Jurkat, Clone E6-1 (cell line): ENCODE measurements around the gene FAM83C.

Experiments used
- DNase-seq: peaks from one replicate; pipeline ENCODE4 v3.0.0-alpha.2; 2011; ENCODE audit warnings: low read depth, low spot score
- H3K4me3 ChIP-seq: 2 replicates; pipeline ENCODE4 v1.5.1; 2011; ENCODE audit warnings: mild to moderate bottlenecking, low read length, control low read depth, moderate library complexity

Gene FAM83C

DNA sequence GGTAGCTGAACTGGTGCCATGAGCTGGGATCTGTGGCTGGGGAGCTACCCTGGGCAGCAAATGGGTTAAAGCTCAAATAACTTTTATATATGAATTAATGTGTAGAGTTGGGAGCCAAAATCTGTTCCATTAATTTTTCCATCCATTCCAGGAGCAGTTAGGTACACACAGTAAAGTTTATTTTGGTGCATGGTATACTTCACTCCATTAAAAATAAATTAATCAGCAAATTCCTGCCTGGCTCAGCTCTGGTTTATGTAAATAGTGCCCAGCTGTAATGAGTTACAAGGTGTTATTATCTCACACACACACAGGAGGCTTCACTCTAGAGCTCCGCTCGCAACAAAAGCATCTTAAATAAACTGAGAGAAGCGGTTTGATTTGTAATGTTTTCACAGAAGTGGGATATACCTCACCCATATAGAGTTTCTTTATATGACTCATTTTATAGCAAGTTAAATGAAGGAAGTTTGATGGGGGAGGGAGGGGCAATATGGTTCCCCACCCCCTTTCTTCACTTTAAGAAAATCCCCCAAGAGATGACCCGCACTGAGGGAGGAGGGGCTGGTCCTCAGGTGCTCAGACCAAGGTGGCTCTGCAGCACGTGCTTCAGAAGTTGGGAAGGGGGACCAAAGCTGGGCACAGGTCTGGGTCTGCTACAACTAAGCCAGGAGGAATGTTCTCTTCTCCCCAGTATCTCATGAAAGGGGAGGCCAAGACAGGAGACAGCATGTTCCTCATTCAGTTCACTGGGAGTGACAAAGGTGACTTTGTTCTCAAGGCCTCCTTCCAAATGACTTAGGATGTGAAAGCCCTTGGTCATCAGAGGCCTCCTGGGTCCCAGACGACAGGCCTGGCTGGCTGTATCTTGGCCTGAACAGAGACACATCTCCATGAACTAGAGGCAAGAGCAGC, 10.5 kb upstream of the FAM83C start:
- no peak overlapping the region for H3K4me3 ChIP-seq
- no peak for DNase-seq

DNA sequence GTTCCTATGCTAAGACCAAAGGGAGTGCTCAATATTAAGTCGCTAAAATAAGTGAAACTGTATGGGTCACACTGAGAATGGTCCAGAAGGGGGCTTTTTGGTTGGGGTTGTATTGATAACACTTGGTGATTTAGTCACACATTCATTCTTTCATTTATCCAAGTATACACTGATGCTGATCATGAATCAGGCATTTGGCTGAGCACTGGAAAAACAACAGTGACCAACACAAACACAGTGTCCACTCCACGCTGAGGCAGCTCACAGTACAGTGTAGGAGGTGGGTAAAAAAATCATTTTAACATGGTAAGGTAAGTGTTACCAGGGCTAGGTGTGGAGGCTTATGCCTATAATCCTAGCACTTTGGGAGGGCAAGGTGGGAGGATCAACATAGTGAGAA, 9.2 kb upstream of the FAM83C start:
- no peak for DNase-seq
- H3K4me3 ChIP-seq = no peak overlapping the region

DNA sequence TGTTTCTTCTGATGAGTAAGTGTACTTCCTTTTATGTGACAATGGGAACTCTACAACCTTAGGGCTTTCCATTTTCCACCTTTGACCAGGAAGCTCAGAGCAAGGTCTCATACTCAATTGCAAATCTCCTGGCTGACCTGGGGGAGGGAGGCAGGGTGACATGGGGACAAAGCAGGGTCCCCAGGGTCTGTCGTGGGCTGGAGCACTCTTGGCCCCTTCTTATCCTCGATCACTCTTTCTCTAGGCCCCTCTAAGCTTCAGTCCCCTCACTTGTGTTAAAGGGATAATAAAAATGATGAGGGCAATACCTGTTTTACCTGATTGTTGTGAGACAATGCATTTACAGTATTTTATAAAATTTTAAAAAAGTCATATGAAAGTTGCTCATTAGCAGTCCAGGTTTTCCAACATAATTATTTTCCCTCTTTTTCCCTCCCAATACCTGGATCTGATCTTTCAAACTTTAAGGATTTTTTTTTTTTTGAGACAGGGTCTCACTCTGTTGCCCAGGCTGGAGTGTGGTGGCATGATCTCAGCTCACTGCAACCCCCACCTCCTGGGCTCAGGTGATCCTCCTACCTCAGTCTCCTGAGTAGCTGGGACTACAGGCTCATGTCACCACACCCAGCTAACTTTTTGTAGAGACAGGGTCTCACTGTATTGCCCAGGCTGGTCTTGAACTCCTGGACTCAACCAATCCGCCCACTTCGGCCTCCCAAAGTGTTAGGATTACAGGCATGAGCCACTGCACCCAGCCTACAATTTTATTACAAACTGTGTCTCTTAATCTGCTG, 8.4 kb upstream of the FAM83C start:
- DNase-seq = no peak

DNA sequence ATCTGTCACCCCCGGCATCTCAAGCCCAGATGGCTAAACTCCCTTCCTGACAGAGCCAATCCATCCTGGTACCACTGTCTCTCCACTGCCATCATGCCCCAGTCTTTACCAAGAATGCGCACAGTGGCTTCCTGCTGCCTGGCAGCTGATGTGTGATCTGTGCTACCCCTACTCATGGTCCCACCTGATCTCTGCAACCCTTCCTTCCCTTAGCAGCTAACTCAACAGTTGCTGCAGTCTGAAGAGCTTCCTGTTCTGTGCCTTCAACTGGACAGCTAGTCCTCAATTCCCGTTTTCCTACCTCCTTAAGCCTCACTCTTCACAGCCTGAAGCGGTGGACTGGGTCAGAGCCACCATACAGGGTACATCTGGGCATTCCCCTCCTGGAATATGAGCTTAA, 7.6 kb upstream of the FAM83C start:
- H3K4me3 ChIP-seq = no peak overlapping the region

More for the DNA sequence above, 8.4 kb upstream of the FAM83C start:
- no peak overlapping the region for H3K4me3 ChIP-seq

DNA sequence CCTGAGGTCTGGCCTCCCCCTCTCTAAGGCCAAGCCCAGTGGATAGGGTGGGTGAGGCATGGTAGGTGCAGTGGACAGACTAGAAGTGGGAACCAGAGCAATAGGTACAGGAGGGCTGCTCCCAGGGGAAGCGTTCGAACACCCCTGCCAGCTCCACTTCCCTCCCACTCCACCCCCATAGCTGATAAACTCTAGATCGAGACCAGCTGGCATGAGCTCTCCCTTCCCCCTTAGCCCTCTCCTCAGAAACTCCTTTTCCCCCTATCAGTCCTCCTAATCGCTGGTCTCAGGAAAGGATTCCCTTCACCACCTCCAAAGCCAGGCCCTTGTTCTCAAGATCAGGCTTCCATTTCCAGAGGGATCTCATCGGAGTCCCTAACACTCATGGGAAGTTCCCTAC, 6.0 kb upstream of the FAM83C start:
- no peak for DNase-seq
- H3K4me3 ChIP-seq = no peak overlapping the region

More for the DNA sequence above, 7.6 kb upstream of the FAM83C start:
- DNase-seq = no peak

DNA sequence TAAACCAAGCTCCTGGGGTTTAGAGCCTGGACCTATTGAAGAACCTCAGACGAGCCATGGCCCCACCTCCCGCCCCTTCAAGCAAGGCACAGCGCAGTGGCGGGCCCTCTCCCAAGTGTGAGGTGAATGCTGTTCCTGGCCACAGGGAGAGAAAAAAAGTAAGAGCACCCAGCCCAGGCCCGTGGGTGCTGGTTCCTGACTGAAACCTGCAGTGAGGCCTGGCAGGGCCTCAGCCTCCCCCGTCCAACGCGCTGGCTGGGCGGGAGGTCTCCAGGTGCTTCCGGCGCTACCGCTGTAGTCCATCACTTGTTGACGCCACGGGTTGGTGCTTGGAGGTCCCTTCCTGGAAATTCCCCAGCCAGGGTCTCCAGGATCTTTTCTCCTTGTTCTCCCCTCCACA, 5.5 kb upstream of the FAM83C start:
- H3K4me3 ChIP-seq = no peak overlapping the region
- DNase-seq = no peak

DNA sequence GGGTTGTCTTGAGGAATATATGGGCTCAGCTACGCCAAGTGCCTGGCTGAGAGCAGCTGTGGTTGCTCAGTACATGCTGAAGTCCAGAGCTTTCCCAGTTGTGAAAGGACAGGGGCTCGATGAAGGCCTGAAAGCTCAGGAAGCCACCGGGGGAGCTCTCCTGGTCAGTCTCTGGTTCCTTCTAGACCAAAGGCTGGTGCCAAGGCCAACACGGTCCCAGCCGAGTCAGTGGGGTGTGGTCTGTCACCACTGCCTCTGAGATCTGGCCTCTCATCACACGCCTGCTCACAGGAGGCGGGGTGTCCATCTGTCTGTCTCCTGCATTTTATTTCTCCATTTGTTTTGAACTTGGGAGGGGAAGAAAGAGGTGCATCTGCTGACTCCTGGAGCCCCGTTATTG, 4.9 kb upstream of the FAM83C start:
- DNase-seq = no peak
- H3K4me3 ChIP-seq = no peak overlapping the region

DNA sequence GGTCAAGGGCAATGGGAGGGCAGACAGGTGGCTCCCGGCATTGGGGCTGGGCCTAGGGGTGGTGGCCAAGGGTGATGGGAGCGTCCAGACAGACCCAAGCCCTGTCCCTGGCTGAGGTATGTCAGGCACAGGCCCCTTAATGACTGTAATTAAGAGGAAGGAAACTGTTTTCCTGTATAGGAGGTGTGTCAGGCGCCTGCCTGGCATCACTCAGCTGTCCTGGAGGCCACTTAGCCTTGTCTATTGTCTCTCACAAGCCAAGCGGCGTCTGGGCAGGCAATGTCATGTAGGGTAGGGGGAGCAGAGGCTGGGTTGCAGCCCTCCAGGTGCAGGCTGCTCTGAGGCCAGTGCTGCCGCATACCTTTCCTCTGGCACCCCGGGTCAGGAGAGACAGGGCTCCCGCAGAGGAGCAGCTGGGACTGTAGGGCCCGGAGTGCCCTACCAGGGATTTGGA, 3.9 kb upstream of the FAM83C start:
- DNase-seq = no peak
- no peak overlapping the region for H3K4me3 ChIP-seq

DNA sequence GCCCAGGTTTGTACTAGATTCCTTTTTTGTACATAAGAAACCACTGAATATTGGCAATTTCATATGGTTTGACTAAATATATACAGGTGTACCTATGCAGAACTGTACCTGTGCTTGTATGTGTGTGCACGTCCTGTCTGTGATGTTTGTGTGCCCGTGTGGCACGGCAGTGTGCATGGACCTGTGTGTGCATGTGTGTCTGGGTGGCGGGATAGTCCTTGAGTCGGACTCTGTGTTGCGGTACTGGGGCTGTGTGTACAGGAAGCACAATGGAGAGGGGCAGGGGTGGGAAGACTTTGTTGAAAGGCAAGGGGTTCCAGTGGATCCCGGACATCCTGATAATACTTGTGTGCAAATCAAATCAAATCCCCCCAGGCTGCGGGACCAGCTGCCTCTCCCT, 3.4 kb upstream of the FAM83C start:
- DNase-seq = no peak

DNA sequence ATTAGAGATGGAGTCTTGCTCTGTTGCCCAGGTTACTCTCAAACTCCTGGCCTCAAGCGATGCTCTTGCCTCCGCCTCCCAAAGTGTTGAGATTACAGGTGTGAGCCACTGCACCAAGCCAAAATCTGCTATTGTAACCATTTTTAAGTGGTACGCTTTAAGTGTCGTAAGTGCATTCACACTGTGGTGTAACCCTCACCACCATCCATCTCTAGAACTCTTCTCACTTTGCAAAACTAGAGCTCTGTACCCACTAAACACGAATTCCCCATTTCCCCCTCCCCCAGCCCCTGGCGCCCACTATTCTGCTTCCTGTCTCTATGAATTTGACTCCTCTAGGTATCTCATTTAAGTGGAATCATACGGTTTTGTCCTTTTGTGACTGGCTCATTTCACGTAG, 2.8 kb upstream of the FAM83C start:
- no peak overlapping the region for H3K4me3 ChIP-seq
- no peak for DNase-seq

More for the DNA sequence above, 3.4 kb upstream of the FAM83C start:
- H3K4me3 ChIP-seq = no peak overlapping the region

DNA sequence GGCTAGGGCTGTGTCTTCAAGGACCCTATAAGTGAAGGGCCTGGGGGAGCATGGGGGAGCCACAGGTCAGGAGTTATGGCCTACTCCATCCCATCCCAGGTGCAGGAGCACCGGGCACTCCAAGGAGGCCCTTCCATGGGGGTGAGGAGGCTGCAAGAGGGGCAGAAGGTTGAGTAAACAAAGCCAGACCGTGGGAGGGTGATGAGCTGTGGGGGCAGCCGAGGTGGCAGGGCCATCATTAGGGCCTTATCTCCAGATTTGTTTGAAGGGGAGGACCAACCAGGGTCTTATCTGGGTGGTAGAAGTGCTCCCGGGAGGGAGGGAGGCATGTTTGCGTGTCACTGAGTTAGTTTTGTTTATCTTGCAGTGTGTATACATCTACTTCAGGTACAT, 2.1 kb upstream of the FAM83C start:
- H3K4me3 ChIP-seq = no peak overlapping the region

DNA sequence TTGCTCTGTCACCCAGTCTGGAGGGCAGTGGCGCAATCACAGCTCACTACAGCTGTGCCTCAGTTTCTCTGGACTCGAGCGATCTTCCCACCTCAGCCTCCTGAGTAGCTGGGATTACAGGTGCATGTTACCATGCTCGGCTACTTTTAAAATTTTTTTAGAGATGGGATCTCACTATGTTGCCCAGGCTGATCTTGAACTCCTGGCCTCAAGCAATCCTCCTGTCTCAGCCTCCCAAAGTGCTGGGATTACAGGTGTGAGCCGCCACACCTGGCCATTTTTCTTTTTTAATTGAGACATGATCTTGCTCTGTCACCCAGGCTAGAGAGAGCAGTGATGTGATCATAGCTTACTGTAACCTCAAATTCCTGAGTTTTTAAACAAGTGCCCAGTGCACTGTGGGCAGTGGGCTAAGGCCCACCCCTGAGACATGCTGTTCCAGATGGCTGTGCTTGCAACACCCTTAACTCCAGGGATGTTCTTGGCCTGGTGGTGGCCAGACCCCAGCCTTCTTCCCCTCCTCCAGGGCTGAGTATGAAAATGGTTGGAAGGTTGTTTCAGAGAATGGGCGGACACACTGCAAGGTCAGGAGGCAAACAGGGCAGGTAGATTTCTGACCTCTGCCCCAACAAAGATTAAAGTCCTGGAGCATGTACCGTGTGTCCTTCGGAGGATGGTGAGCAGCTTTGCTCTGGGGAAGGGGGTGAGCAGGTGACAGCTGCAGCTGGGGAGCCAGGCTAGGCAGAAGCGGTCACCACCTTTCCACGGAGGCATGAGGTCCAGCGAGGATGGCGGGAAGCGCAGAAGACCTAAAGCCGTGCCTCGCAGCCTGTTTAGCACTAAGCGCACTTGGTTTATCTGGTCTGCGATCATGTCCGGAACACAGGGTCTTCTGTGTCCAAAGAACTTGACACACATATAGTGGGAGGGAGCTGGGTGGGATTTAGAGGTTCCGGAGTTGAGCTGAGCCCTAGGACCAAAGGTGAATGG, 1.4 kb upstream of the FAM83C start:
- no peak overlapping the region for H3K4me3 ChIP-seq
- no peak for DNase-seq

More for the DNA sequence above, 2.1 kb upstream of the FAM83C start:
- no peak for DNase-seq

DNA sequence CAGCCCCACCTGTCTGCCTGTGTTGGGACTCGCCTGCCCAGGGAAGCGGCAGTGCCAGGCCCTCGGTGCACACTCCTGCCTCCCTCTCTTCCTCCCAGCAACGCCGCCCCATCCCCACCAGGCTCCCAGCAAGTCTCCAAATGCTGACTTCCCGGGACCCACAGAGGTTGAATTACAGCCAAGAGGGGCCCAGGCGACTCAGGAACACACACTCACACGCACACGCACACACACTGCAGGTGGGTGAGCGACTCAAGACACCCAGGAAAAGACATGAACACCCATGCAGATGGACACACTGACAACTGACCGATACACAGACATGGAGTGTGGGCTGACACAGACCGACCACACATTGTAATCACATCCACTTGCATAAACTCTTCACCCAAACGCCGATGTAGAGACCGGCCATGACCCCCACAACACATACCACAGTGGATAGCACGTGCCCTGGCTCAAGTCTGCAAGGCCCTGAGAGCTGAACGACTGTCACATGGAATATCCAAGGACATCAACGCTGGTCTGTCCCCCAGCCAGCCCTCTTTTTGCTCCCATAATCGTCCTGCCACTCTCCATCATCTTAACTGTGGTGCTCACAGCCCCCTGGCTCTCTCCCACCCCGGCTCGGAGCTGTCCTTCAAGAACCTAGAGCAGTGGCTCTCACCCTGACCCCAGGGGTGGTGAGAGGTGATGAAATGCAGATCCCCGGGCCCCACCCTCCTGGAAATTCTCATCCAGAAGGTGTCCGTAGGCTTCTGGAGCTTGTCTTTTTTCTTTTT, 470 bp upstream of the FAM83C start:
- H3K4me3 ChIP-seq = no peak overlapping the region
- no peak for DNase-seq

DNA sequence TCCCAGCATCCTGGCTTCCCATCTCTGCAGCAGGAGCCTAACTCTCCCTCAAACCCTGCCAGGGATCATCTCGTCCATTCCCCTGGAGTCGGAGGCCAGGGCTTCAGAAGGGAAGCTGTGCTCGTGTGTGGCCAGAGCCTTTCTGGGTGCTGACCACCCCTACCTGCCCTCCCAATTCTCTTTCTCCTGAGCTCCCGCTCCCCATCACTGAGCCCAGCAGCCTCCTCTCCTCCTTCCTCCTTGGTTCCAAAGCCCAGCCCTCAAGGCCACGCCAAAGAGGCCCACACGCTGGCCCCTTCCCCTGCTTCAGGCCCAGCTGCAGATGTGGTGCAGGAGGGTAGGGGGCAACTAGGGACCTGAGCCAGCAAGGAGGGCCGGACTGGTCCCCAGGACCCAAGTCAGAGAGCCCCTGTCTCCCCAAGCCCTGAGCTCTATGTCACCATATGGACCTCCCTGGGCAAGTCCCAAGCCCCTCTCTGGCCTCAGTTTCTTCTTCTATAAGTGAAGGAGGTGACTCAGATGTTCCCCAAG, 1.3 kb downstream of the FAM83C start:
- no peak for DNase-seq
- no peak overlapping the region for H3K4me3 ChIP-seq

DNA sequence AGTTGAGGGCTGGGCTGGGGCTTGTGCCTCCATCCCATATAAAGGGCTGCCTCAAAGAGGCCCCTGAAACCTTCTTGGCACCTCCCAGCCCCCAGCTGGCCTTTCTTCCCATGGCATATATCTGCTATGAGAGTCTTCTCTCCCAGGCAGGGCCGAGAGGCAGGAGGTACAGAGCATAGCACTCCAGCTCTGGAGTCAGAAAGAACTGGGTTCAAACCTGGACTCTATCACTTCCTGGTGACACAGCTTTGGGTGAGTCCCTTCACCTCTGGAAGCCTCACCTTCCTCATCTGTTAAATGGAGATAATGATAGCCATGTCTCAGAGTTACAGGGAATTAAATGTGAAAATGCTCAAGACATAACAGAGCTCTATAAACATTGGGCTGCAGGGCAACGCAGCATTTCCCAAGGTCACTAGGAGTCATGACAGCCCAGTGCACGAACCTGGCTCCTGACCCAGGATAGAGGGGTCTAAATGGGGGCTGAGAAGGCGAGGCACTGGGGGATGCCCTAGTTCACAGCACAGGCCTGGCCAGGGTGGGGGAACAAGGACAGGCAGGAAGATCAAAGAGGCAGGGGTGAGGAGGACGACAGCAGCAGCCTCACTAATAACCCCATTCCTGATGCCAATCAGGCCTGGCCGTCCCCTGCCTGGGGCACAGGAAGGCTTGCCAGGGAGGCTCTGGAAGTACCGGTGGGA, 1.9 kb downstream of the FAM83C start:
- no peak for DNase-seq
- no peak overlapping the region for H3K4me3 ChIP-seq

DNA sequence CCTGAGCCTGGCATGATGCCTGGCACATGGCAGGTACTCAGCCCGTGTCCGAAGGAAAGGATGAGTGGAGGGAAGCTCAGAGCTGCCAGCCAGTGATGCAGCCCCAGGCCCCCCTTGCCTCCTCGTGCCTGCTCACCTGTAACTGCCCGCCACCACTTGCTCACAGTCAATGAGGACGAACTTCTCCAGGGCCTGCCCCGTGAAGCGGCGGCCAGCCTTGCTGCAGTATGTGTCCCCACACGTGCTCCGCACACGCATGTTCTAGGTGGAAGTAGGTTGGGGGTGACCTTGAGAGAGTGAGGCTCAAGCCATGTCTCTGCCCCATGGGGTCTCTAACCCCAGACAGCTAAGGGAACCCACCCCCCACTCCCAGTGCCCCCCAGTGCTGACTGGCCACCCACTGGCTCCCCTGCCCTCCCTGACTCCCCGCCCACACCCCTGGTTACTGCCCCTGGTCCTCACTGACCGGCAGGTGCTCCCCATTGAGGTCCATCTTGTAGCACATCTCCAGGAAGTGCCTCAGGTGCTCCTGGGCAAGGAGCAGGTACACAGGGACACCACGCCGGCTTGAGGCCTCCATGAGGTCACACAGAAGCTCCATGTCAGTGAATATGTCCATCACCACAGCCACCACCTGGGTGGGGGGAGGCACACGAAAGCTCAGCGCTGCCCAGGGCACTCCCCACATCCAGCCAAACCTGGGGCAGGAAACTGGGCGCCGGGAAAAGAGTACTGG, 3.7 kb downstream of the FAM83C start:
- no peak for DNase-seq
- H3K4me3 ChIP-seq = no peak overlapping the region
